ENCODE data around the gene FERMT1. TPM values are rescaled to one million over a fixed set of nuclear protein-coding genes. Genes with fewer than 3 reads are reported as not detected.
"Not testable (repeated sequence)": the region's sequence is repeated elsewhere in the genome, so short reads cannot be mapped to it uniquely, and the experiment has no call there.

FERMT1 gene
- total RNA-seq, 2 donors from 2014 or later: not detected

DNA sequence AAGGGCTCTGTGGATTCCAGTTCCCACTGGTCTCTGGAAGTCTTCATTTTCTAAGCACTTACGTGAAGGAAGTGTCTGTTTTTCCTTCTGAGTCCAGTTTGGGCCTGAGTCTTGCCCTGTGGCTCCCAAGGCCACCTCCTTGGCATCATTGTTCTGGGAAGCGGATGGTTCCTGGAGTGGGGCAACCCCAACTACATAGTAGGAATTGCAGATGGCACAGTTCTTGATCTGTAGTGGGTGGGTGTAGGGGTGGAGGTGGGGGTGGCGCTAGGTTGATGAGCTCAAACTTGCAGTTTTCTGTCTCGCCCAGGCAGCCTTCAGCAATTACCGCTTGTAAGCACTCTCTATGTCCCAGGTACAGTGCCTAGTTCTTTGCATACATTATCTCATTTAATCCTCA, 7.2 kb upstream of the FERMT1 start:
- H3K4me3 Mint-ChIP-seq: no peak overlapping the region
- ATAC-seq (no peak), DNase-seq (ENCODE audit: low spot score) (no peak)
- H3K27ac Mint-ChIP-seq: no peak overlapping the region
- no peaks in the 10 kb centered on the region for H3K9me3 Mint-ChIP-seq
- peaks cover 21 to 35% of the 10 kb centered on the region in 2 donors for H3K27me3 Mint-ChIP-seq
- no peaks in the 10 kb centered on the region for H3K36me3 Mint-ChIP-seq
- H3K4me1 Mint-ChIP-seq (ENCODE audit: low read depth in 2 of 2): no peaks in the 10 kb centered on the region

GRCh38 chr20:6127825-6128224, 5.0 kb upstream of the FERMT1 start:
- Mint-ChIP-seq H3K4me1 (ENCODE audit: low read depth in 2 of 2) (no peaks in the 10 kb centered on the region), H3K9me3 (no peaks in the 10 kb centered on the region), H3K27me3 (peaks cover 24 to 43% of the 10 kb centered on the region in 2 donors), H3K27ac (no peak overlapping the region), H3K36me3 (no peaks in the 10 kb centered on the region), H3K4me3 (no peak overlapping the region)
- no peak for DNase-seq (ENCODE audit: low spot score)
- ATAC-seq: no peak

DNA sequence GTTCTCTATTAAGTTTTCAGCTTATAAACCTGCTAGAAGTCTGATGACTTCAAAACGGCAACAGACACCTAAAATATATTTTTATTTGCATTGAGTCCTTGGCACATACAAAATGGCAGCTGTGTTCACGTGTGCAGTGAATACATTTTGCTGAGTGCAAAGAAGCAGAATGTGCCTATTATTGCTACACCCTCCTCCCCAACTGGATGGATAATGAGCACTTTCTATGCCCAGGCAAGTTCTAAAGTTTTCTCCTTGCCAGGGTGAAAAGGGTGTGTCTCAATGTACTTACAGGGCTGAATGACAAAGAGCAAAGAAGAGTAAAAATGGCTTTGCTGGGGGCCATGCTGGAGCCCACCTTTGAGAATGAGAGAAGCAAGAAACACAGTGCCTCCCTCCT, 4.0 kb upstream of the FERMT1 start:
- Mint-ChIP-seq H3K36me3 (no peaks in the 10 kb centered on the region), H3K27me3 (peaks cover 24 to 46% of the 10 kb centered on the region in 2 donors), H3K27ac (no peak overlapping the region), H3K4me1 (ENCODE audit: low read depth in 2 of 2) (no peaks in the 10 kb centered on the region), H3K9me3 (no peaks in the 10 kb centered on the region), H3K4me3 (no peak overlapping the region)
- ATAC-seq (no peak), DNase-seq (ENCODE audit: low spot score) (no peak)

GRCh38 chr20:6123649-6124014, 802 bp upstream of the FERMT1 start:
- ATAC-seq: no peak
- DNase-seq (ENCODE audit: low spot score): no peak
- Mint-ChIP-seq H3K4me1 (ENCODE audit: low read depth in 2 of 2) (no peaks in the 10 kb centered on the region), H3K9me3 (no peaks in the 10 kb centered on the region), H3K36me3 (no peaks in the 10 kb centered on the region), H3K4me3 (no peak overlapping the region), H3K27ac (no peak overlapping the region), H3K27me3 (peaks cover 22 to 55% of the 10 kb centered on the region in 2 donors)

DNA sequence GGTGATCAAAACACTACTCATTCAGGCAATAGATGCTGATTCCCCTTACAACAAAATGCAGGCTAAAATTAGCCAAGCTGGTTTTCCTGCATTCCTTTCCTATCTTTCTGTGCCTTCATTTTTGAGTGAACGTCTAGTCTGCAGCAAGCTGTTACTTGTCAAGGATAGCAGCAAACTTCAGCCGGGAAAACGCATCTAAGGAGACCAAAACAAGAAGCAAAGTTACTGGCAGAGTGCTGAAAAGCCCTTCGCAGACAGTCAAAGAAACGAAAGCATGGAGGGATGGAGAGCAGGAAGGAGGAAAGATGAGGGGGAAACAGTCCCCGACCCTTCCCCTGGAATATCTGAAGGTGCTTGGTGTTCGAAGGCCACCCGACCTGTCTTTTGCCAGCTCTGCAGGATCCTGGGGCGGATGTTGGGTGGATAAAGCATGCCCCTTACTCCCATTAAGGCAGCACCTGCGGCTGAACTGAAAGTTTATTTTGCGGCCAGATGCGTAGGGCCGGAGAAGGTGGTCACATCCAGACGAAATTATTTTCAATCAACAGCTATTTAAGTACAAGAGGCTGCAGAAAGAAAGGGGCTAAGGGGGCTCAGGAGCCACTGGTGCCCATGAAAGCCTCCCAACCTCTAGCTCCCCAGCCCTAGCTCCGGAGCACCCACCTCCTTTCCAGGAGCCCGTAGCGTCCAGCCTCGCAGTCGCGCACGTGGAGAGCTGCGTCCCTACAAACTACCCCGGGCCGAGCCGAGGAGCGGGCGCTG, 538 bp downstream of the FERMT1 start:
- ATAC-seq (peak; percentile 17 to 36), DNase-seq (ENCODE audit: low spot score) (no peak)
- Mint-ChIP-seq H3K9me3 (no peaks in the 10 kb centered on the region), H3K36me3 (no peaks in the 10 kb centered on the region), H3K4me1 (ENCODE audit: low read depth in 2 of 2) (no peaks in the 10 kb centered on the region), H3K27ac (no peak overlapping the region), H3K27me3 (peaks cover 19 to 51% of the 10 kb centered on the region in 2 donors), H3K4me3 (peak overlapping the region; percentile 1)

DNA sequence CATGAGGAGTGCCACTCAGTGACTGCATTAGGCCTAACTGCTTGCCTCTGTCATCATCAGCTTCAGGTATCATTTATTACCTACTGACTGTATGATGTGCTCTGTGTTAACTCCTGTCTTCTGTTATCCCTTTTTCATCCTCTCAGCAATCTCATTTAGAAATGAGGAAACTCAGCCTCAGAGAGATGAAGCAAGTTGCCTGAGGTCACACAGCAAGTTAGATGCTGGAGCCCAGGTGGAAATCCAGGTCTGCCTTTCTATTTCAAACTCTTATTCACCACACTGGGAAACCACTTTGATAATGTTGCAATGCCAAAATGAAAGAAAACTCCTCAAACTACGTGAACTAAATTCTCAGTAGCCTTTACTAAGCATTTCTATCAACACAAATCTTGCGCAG, 1.3 kb downstream of the FERMT1 start:
- H3K9me3 Mint-ChIP-seq: no peaks in the 10 kb centered on the region
- no peak overlapping the region for H3K4me3 Mint-ChIP-seq
- H3K4me1 Mint-ChIP-seq (ENCODE audit: low read depth in 2 of 2): no peaks in the 10 kb centered on the region
- ATAC-seq (no peak), DNase-seq (ENCODE audit: low spot score) (no peak)
- H3K27me3 Mint-ChIP-seq: peaks cover 16 to 47% of the 10 kb centered on the region in 2 donors
- no peaks in the 10 kb centered on the region for H3K36me3 Mint-ChIP-seq
- no peak overlapping the region for H3K27ac Mint-ChIP-seq

GRCh38 chr20:6120491-6120988, 2.3 kb downstream of the FERMT1 start:
- Mint-ChIP-seq H3K27me3 (peaks cover 16 to 43% of the 10 kb centered on the region in 2 donors), H3K36me3 (no peaks in the 10 kb centered on the region), H3K27ac (no peak overlapping the region), H3K9me3 (no peaks in the 10 kb centered on the region), H3K4me3 (no peak overlapping the region), H3K4me1 (ENCODE audit: low read depth in 2 of 2) (no peaks in the 10 kb centered on the region)
- no peak for ATAC-seq
- no peak for DNase-seq (ENCODE audit: low spot score)

- Mint-ChIP-seq H3K27me3 (peaks cover 9 to 30% of the 10 kb centered on the region in 2 donors), H3K9me3 (peaks cover 5% of the 10 kb centered on the region), H3K4me1 (ENCODE audit: low read depth in 2 of 2) (no peaks in the 10 kb centered on the region), H3K27ac (no peak overlapping the region), H3K4me3 (no peak overlapping the region), H3K36me3 (peaks cover 7% of the 10 kb centered on the region)
- ATAC-seq: no peak
- no peak for DNase-seq (ENCODE audit: low spot score)
Observed at GRCh38 chr20:6116758-6117157, 6.1 kb downstream of the FERMT1 start.

DNA sequence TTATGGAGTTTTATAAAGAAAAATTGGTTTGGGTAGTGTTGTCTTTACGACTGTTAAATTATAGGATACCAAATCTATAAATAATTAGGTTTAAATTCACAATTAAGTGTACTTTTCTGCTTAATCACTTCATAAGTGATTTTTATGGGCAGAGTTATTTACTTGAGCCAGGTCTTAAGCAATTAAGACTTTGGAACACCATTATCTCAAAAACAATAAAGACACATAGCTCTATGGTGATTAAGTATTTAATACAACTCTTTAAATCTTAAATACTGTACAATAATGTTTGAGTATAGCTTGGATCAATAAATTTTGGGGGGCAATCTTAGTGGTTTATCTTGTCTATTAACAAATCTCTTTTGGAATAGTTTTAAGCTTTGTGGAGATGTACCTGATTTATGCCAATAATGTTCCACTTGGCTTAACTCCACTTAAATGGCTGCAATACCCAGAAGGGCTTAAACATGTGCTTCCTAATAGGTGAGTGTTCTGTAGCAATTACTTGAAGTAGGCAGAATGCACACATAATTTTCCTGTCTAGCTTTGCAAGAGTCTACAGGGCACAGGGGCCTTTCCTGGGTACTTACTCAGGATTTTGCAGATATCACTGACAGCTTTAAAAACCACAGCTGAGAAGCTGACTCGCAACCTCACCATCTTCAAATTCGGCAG, 7.5 kb downstream of the FERMT1 start:
- Mint-ChIP-seq H3K4me3 (no peak overlapping the region), H3K27ac (no peak overlapping the region), H3K4me1 (ENCODE audit: low read depth in 2 of 2) (no peaks in the 10 kb centered on the region), H3K36me3 (peaks cover 7% of the 10 kb centered on the region), H3K9me3 (peaks cover 5% of the 10 kb centered on the region), H3K27me3 (peaks cover 9 to 23% of the 10 kb centered on the region in 2 donors)
- ATAC-seq: no peak
- DNase-seq (ENCODE audit: low spot score): no peak

GRCh38 chr20:6114696-6115095, 8.1 kb downstream of the FERMT1 start:
- Mint-ChIP-seq H3K4me3 (no peak overlapping the region), H3K4me1 (ENCODE audit: low read depth in 2 of 2) (no peaks in the 10 kb centered on the region)
- ATAC-seq: no peak

GRCh38 chr20:6113951-6114350, 8.9 kb downstream of the FERMT1 start:
- Mint-ChIP-seq H3K27ac (no peak overlapping the region), H3K4me3 (no peak overlapping the region), H3K4me1 (ENCODE audit: low read depth in 2 of 2) (no peaks in the 10 kb centered on the region), H3K9me3 (peaks cover 5% of the 10 kb centered on the region), H3K27me3 (peaks cover 13 to 17% of the 10 kb centered on the region in 2 donors), H3K36me3 (peaks cover 7% of the 10 kb centered on the region)
- ATAC-seq (no peak), DNase-seq (ENCODE audit: low spot score) (no peak)

More at GRCh38 chr20:6114696-6115095, 8.1 kb downstream of the FERMT1 start:
- H3K27me3 Mint-ChIP-seq: peaks cover 9 to 19% of the 10 kb centered on the region in 2 donors
- H3K9me3 Mint-ChIP-seq: peaks cover 5% of the 10 kb centered on the region
- no peak for DNase-seq (ENCODE audit: low spot score)
- H3K36me3 Mint-ChIP-seq: peaks cover 7% of the 10 kb centered on the region
- no peak overlapping the region for H3K27ac Mint-ChIP-seq

GRCh38 chr20:6112965-6113364, 9.9 kb downstream of the FERMT1 start:
- DNase-seq (ENCODE audit: low spot score); H3K36me3 Mint-ChIP-seq; H3K4me1 Mint-ChIP-seq (ENCODE audit: low read depth in 2 of 2); ATAC-seq; H3K9me3 Mint-ChIP-seq; H3K4me3 Mint-ChIP-seq; H3K27ac Mint-ChIP-seq: not testable (repeated sequence)
- peaks cover 13 to 17% of the 10 kb centered on the region in 2 donors for H3K27me3 Mint-ChIP-seq

- no peak for ATAC-seq
- peaks cover 4% of the 10 kb centered on the region for H3K36me3 Mint-ChIP-seq
- H3K4me3 Mint-ChIP-seq: no peak overlapping the region
- H3K27ac Mint-ChIP-seq: no peak overlapping the region
- no peaks in the 10 kb centered on the region for H3K4me1 Mint-ChIP-seq (ENCODE audit: low read depth in 2 of 2)
- no peak for DNase-seq (ENCODE audit: low spot score)
- peaks cover 4% of the 10 kb centered on the region for H3K9me3 Mint-ChIP-seq
- peaks cover 12 to 17% of the 10 kb centered on the region in 2 donors for H3K27me3 Mint-ChIP-seq
Observed at GRCh38 chr20:6108330-6108729, 14.5 kb downstream of the FERMT1 start.

DNA sequence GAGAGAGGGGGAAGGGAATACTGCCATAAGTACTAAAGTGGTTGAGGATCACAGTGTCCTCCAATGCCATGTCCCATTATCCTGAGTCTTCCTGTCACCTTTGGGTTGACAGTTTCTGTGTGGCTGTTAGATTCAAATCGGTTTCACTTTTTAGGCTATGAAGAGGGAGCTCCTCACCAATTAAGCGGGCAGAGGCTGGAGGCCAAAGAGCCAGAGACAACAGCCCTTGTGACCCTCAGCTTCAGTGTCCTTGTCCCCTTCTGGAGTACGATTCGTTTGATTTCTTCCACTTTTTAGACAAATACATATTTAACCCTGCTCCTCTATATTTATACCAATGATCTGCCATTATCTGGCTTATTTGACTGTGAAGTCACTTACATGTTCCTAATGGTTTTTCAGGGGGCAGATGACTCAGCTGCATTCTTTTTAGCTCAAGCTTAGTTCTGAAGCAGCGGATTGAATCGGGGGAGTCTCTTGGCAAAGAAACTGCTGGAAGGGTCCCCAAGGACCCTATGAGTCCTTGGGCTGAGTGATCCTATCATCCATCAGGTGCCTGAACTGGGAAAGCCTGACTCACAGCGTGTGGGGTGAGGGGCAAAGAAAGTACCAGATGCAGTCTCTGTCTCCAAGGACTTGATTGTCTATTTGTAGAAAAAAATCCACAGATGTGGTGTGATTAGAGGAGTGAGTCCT, 18.2 kb downstream of the FERMT1 start:
- H3K4me1 Mint-ChIP-seq (ENCODE audit: low read depth in 2 of 2): no peaks in the 10 kb centered on the region
- no peak overlapping the region for H3K27ac Mint-ChIP-seq
- H3K9me3 Mint-ChIP-seq: no peaks in the 10 kb centered on the region
- DNase-seq (ENCODE audit: low spot score) (no peak), ATAC-seq (no peak)
- H3K4me3 Mint-ChIP-seq: no peak overlapping the region
- H3K36me3 Mint-ChIP-seq: no peaks in the 10 kb centered on the region
- H3K27me3 Mint-ChIP-seq: peaks cover 10 to 19% of the 10 kb centered on the region in 2 donors
